ACC112 (cell line): ENCODE measurements around the gene PTER.

Experiments
- H2AFZ ChIP-seq: fragments of 200-600 bp; sonication (generic); one replicate; pipeline ENCODE4 v1.6.0; 2017; ENCODE audit warnings: antibody characterized with exemption, low read length; ENCODE audit not compliant: unreplicated experiment
- H3K27ac ChIP-seq: fragments of 200-600 bp; sonication (generic); 2 replicates; pipeline ENCODE4 v1.5.1; 2014; ENCODE audit warnings: low read depth, mild to moderate bottlenecking, antibody characterized with exemption, low read length, moderate library complexity
- H3K27me3 ChIP-seq: fragments of 200-600 bp; sonication (generic); 2 replicates; pipeline ENCODE4 v1.6.1; 2014; ENCODE audit warnings: mild to moderate bottlenecking, antibody characterized with exemption, low read length, moderate library complexity, mixed read lengths; ENCODE audit not compliant: insufficient read depth
- H3K36me3 ChIP-seq: fragments of 200-600 bp; sonication (generic); 2 replicates; pipeline ENCODE4 v1.6.1; 2016; ENCODE audit warnings: mild to moderate bottlenecking, antibody characterized with exemption, low read length, moderate library complexity, mixed read lengths; ENCODE audit not compliant: insufficient read depth
- H3K4me1 ChIP-seq: fragments of 200-600 bp; sonication (generic); one replicate; pipeline ENCODE4 v1.6.1; 2016; ENCODE audit warnings: low read length, mixed read lengths; ENCODE audit not compliant: insufficient read depth, unreplicated experiment, control insufficient read depth
- H3K4me3 ChIP-seq: fragments of 200-600 bp; sonication (generic); 2 replicates; pipeline ENCODE4 v1.5.1; 2014; ENCODE audit warnings: mild to moderate bottlenecking, low read depth, low read length
- H3K79me2 ChIP-seq: fragments of 200-600 bp; sonication (generic); one replicate; pipeline ENCODE4 v1.6.0; 2016; ENCODE audit warnings: low read length; ENCODE audit not compliant: control insufficient read depth, unreplicated experiment, insufficient read depth

The PTER gene

GRCh38 chr10:16472828-16473227 lies 36.0 kb downstream of the PTER start:
- no peak overlapping the region for H3K4me3 ChIP-seq
- H3K79me2 ChIP-seq: no peaks in the 10 kb centered on the region
- H2AFZ ChIP-seq: no peak overlapping the region
- no peaks in the 10 kb centered on the region for H3K27me3 ChIP-seq
- H3K27ac ChIP-seq: no peak overlapping the region
- no peaks in the 10 kb centered on the region for H3K4me1 ChIP-seq
- H3K36me3 ChIP-seq: no peaks in the 10 kb centered on the region

DNA sequence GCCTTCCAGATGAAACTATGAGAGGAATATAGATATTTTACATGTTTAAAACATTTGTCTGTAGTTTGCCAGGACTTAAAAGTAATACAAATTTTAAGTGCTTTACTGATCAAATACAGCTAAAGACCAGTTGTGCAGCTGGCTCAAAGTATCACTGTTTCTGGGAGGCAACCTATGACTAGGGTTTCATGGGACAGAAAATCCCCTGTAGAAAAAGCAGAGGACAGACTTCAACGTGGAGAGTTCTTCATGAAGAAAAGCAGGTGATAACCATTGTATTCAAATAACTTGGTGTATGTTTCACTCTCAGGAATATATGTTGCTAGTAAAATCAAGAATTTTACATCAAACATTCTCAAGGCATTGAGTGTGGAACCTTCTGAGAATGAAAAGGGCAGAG lies 40.9 kb downstream of the PTER start:
- Histone ChIP-seq H3K4me3 (no peak overlapping the region), H3K27me3 (no peaks in the 10 kb centered on the region), H3K4me1 (no peaks in the 10 kb centered on the region), H3K36me3 (no peaks in the 10 kb centered on the region), H2AFZ (no peak overlapping the region), H3K27ac (no peak overlapping the region), H3K79me2 (no peaks in the 10 kb centered on the region)

GRCh38 chr10:16478801-16479200 lies 42.0 kb downstream of the PTER start:
- Histone ChIP-seq H3K4me3 (no peak overlapping the region), H3K4me1 (no peaks in the 10 kb centered on the region), H3K79me2 (no peaks in the 10 kb centered on the region), H3K27ac (no peak overlapping the region), H3K36me3 (no peaks in the 10 kb centered on the region), H2AFZ (no peak overlapping the region), H3K27me3 (no peaks in the 10 kb centered on the region)

- Histone ChIP-seq H3K4me3 (no peak overlapping the region), H3K27ac (no peak overlapping the region), H3K36me3 (no peaks in the 10 kb centered on the region), H3K79me2 (no peaks in the 10 kb centered on the region), H3K4me1 (no peaks in the 10 kb centered on the region), H3K27me3 (no peaks in the 10 kb centered on the region), H2AFZ (no peak overlapping the region)
Measured at GRCh38 chr10:16481052-16481728, 44.4 kb downstream of the PTER start.

- Histone ChIP-seq H3K36me3 (no peaks in the 10 kb centered on the region; the same call in 1 of the 2 replicates), H3K4me3 (no peak overlapping the region), H2AFZ (no peak overlapping the region), H3K79me2 (no peaks in the 10 kb centered on the region), H3K4me1 (no peaks in the 10 kb centered on the region), H3K27me3 (no peaks in the 10 kb centered on the region), H3K27ac (no peak overlapping the region)
Measured at GRCh38 chr10:16483241-16483917, 46.6 kb downstream of the PTER start.

GRCh38 chr10:16490511-16490910 lies 53.7 kb downstream of the PTER start:
- Histone ChIP-seq H3K27ac (no peak overlapping the region), H3K4me1 (no peaks in the 10 kb centered on the region), H3K27me3 (no peaks in the 10 kb centered on the region), H2AFZ (no peak overlapping the region), H3K4me3 (no peak overlapping the region), H3K36me3 (no peaks in the 10 kb centered on the region; the same call in 1 of the 2 replicates), H3K79me2 (no peaks in the 10 kb centered on the region)

DNA sequence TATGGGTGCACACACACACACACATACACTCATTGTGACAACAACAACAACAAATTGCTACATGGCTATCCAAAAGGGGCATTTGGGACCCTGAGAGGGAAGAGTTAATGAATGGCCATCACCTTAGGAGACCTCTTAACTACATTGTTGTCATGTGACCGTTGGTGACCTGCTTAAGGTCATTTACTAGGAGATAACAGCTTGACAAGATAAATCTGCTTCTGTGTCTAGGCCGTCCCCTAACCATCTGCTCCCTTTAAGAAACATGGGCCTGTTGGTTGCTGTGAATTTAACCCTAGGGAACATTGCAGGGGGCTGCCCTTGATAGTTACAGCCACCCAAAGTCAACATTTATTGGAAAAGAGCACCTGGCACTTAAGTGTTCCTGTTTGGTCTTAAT lies 55.1 kb downstream of the PTER start:
- Histone ChIP-seq H3K27ac (no peak overlapping the region), H3K36me3 (no peaks in the 10 kb centered on the region), H3K4me3 (no peak overlapping the region), H2AFZ (no peak overlapping the region), H3K79me2 (no peaks in the 10 kb centered on the region), H3K4me1 (no peaks in the 10 kb centered on the region), H3K27me3 (no peaks in the 10 kb centered on the region)

GRCh38 chr10:16493884-16494536 lies 57.2 kb downstream of the PTER start:
- Histone ChIP-seq H3K27me3 (no peaks in the 10 kb centered on the region), H3K4me3 (no peak overlapping the region), H2AFZ (no peak overlapping the region), H3K79me2 (no peaks in the 10 kb centered on the region), H3K27ac (no peak overlapping the region), H3K4me1 (peaks cover 4% of the 10 kb centered on the region), H3K36me3 (no peaks in the 10 kb centered on the region)

- H3K36me3 ChIP-seq: no peaks in the 10 kb centered on the region
- no peak overlapping the region for H3K4me3 ChIP-seq
- H3K27me3 ChIP-seq: no peaks in the 10 kb centered on the region
- no peaks in the 10 kb centered on the region for H3K79me2 ChIP-seq
- no peak overlapping the region for H3K27ac ChIP-seq
- H3K4me1 ChIP-seq: peaks cover 4% of the 10 kb centered on the region
- H2AFZ ChIP-seq: no peak overlapping the region
Measured at GRCh38 chr10:16497911-16498310, 61.1 kb downstream of the PTER start.

DNA sequence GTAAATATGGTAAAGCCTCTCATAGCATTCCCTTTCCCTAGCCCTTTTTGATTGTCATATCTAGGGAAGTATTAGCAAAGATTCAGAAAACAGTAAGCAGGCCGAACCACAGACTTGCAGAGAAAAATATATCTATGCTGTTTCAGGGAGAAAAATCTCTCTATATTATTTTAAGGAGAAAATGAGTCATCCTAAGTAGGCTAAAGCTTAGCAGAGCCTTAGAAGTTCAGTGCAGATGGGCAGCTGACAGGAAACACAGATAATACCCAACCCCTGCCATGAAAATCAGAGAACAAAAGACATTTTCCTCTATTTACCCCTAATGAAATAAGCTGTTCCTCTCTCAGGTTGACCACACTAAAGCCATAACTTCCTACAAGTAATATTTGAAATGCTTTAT lies 68.4 kb downstream of the PTER start:
- no peak overlapping the region for H3K4me3 ChIP-seq
- peaks cover 8% of the 10 kb centered on the region for H3K4me1 ChIP-seq
- no peaks in the 10 kb centered on the region for H3K79me2 ChIP-seq
- H3K27ac ChIP-seq: no peak overlapping the region
- no peak overlapping the region for H2AFZ ChIP-seq
- no peaks in the 10 kb centered on the region for H3K36me3 ChIP-seq
- H3K27me3 ChIP-seq: no peaks in the 10 kb centered on the region

GRCh38 chr10:16509996-16510395 lies 73.2 kb downstream of the PTER start:
- Histone ChIP-seq H3K36me3 (no peaks in the 10 kb centered on the region), H3K27ac (no peak overlapping the region), H3K27me3 (no peaks in the 10 kb centered on the region), H2AFZ (no peak overlapping the region), H3K4me3 (no peak overlapping the region), H3K4me1 (peaks cover 5% of the 10 kb centered on the region), H3K79me2 (no peaks in the 10 kb centered on the region)
